ENCODE results near the gene ITGAD.

- no peak for TF ChIP-seq CTCF (IDR thresholded peaks at IDR 0.05; ENCODE audit: insufficient read depth, low read length, poor library complexity, severe bottlenecking)
- TF ChIP-seq EZH2phosphoT487 (conservative IDR thresholded peaks at IDR 0.05; ENCODE audit: low read length): no peak
Measured at GRCh38 chr16:31421587-31421986, 28.5 kb downstream of the ITGAD start.
